Measurements from ENCODE around the gene NR3C2. TPM values are rescaled to one million over a fixed set of nuclear protein-coding genes. Genes with fewer than 3 reads are reported as not detected.

Gene NR3C2
- total RNA-seq, 2 donors from 2014 or later = 0.44 to 0.82 TPM

DNA sequence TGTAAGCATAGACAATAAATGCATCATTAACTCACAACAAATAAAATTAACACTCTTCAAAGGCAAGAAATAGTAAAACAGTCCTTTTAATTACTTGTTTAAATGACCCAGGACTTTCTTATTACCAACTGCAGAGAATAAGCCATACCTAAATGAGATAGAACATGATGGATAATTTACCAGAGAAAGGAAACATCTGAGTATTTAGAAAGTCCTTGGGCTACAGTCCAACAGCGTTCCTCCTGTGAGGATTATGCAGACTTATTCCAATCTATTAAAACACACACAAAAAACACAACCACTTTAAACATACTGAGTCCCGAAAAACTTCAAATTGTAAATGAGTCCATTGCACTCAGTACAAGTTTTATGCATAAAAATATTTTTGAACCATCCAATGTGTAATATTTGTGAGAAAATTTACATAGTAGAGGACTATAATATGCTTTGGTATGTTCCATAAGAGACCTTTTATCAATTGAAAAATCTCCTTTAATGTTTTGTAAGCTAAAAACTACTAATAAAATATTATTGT, 129.2 kb downstream of the NR3C2 start:
- H3K9me3 ChIP-seq (ENCODE audit: control insufficient read depth, low read length) = no peaks in the 10 kb centered on the region
- WGBS, 2 experiments (ENCODE audit: insufficient coverage in 1 of 2, insufficient read length in 1 of 2) = 95% methylated on average over 2 of the region's 2 CpGs; no CpG with 5 or more reads in 1 of the 2 experiments
- TF ChIP-seq CTCF (conservative IDR thresholded peaks at IDR 0.05) = no peak
- Mint-ChIP-seq H3K4me3 (no peak overlapping the region), H3K4me1 (no peaks in the 10 kb centered on the region), H3K27ac (no peak overlapping the region), H3K36me3 (ENCODE audit: low read depth) (no peaks in the 10 kb centered on the region), H3K9me3 (no peaks in the 10 kb centered on the region), H3K27me3 (ENCODE audit: insufficient read depth) (no peaks in the 10 kb centered on the region)
- no peak overlapping the region for H3K4me3 ChIP-seq (ENCODE audit: low read length)
- DNase-seq = no peak
- no peaks in the 10 kb centered on the region for H3K36me3 ChIP-seq (ENCODE audit: control insufficient read depth, insufficient read depth, low read length)
- H3K27ac ChIP-seq (ENCODE audit: low read depth, low read length) = no peak overlapping the region
- H3K27me3 ChIP-seq (ENCODE audit: control insufficient read depth, insufficient read depth, low read length, poor library complexity, severe bottlenecking) = no peaks in the 10 kb centered on the region
- H3K4me1 ChIP-seq (ENCODE audit: control insufficient read depth, insufficient read depth, low read length) = no peaks in the 10 kb centered on the region
- no peak overlapping the region for H3K9ac ChIP-seq (ENCODE audit: extremely low read depth, low read length, poor library complexity, severe bottlenecking)

DNA sequence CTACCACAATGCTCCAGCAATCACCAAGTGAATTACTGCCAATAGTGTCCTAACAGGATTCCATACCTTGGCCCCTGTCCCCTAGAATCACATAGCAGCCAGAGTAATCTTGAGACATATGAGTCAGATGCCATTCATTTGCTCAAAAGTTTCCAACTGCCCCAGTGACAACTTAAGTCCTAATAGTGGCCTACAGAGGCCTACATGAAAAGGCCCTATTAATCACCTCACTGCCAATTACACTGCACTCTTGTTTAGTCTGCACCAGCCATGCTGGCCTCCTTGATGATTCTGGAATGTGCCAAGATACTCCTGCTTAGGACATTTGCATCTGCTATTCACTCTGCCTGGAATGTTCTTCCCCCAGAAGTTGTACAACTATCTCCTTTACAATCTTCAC, 130.7 kb downstream of the NR3C2 start:
- Histone ChIP-seq H3K9me3 (ENCODE audit: control insufficient read depth, low read length) (no peaks in the 10 kb centered on the region), H3K27ac (ENCODE audit: low read depth, low read length) (no peak overlapping the region), H3K4me3 (ENCODE audit: low read length) (no peak overlapping the region), H3K9ac (ENCODE audit: extremely low read depth, low read length, poor library complexity, severe bottlenecking) (no peak overlapping the region), H3K27me3 (ENCODE audit: control insufficient read depth, insufficient read depth, low read length, poor library complexity, severe bottlenecking) (no peaks in the 10 kb centered on the region), H3K36me3 (ENCODE audit: control insufficient read depth, insufficient read depth, low read length) (no peaks in the 10 kb centered on the region), H3K4me1 (ENCODE audit: control insufficient read depth, insufficient read depth, low read length) (no peaks in the 10 kb centered on the region)
- no peaks in the 10 kb centered on the region for H3K4me1 Mint-ChIP-seq
- no peaks in the 10 kb centered on the region for H3K36me3 Mint-ChIP-seq (ENCODE audit: low read depth)
- no peak overlapping the region for H3K27ac Mint-ChIP-seq
- H3K9me3 Mint-ChIP-seq = no peaks in the 10 kb centered on the region
- no peaks in the 10 kb centered on the region for H3K27me3 Mint-ChIP-seq (ENCODE audit: insufficient read depth)
- no peak for DNase-seq
- no peak overlapping the region for H3K4me3 Mint-ChIP-seq
- TF ChIP-seq CTCF (conservative IDR thresholded peaks at IDR 0.05) = no peak

DNA sequence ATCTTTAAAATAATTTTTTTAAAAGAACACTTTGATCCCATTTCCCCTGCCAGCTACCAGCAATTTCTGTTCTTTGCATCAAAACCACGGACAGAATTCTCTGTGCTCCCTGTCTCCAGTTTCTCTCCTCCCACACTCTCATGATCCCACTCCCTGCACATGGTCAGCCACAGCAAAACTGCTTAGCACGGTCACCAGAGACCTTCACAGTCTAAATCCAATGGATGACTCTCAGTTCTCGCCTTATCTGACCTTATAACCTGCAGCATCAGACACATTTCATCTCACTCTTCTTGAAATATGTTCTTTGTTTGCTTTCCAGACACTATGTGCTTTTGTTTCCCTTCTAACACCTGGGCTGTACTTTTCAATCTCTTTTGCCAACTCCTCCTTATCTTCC, 131.5 kb downstream of the NR3C2 start:
- no peak for TF ChIP-seq CTCF (conservative IDR thresholded peaks at IDR 0.05)

More for the DNA sequence above, 131.5 kb downstream of the NR3C2 start:
- no peaks in the 10 kb centered on the region for H3K9me3 Mint-ChIP-seq
- no peak overlapping the region for H3K4me3 Mint-ChIP-seq
- Histone ChIP-seq H3K4me3 (ENCODE audit: low read length) (no peak overlapping the region), H3K27me3 (ENCODE audit: control insufficient read depth, insufficient read depth, low read length, poor library complexity, severe bottlenecking) (no peaks in the 10 kb centered on the region), H3K36me3 (ENCODE audit: control insufficient read depth, insufficient read depth, low read length) (no peaks in the 10 kb centered on the region), H3K9me3 (ENCODE audit: control insufficient read depth, low read length) (no peaks in the 10 kb centered on the region), H3K4me1 (ENCODE audit: control insufficient read depth, insufficient read depth, low read length) (no peaks in the 10 kb centered on the region), H3K27ac (ENCODE audit: low read depth, low read length) (no peak overlapping the region), H3K9ac (ENCODE audit: extremely low read depth, low read length, poor library complexity, severe bottlenecking) (no peak overlapping the region)
- no peaks in the 10 kb centered on the region for H3K4me1 Mint-ChIP-seq
- no peak overlapping the region for H3K27ac Mint-ChIP-seq
- WGBS, 2 experiments (ENCODE audit: insufficient coverage in 1 of 2, insufficient read length in 1 of 2) = 89 to 91% methylated on average over 3 of the region's 3 CpGs
- no peaks in the 10 kb centered on the region for H3K27me3 Mint-ChIP-seq (ENCODE audit: insufficient read depth)
- DNase-seq = no peak
- H3K36me3 Mint-ChIP-seq (ENCODE audit: low read depth) = no peaks in the 10 kb centered on the region
